ENCODE data around the gene KLHL6. TPM values are rescaled to one million over a fixed set of nuclear protein-coding genes. Genes with fewer than 3 reads are reported as not detected.

The KLHL6 gene
- total RNA-seq, 1 experiment from 2014 or later, result not detected

DNA sequence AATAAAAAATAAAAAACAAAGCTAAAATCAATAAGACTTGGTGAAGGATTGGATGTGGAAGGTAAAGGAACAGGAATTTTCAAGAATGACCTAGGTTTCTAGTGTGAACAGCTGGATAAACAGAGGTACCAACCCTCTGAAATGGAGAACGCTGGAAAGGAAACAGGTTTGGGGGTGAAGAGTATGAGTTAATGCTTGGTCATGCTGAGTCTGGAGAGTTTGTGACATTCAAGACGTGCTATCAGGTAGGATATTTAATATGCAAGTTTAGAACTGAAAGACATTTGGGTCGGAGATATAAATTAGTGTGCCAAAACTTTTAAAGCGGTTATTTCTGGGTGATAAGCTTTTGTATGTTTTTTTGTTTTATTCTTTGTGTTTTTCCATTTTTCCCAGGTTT lies 11.4 kb upstream of the KLHL6 start:
- H3K27me3 ChIP-seq (replicated peaks; ENCODE audit: insufficient read depth, low read depth, low read length, poor library complexity), result peaks cover 10% of the 10 kb centered on the region
- POLR2A ChIA-PET (ENCODE audit: low non-redundant PET), result no interaction called here
- TF ChIP-seq, protein P1, sequence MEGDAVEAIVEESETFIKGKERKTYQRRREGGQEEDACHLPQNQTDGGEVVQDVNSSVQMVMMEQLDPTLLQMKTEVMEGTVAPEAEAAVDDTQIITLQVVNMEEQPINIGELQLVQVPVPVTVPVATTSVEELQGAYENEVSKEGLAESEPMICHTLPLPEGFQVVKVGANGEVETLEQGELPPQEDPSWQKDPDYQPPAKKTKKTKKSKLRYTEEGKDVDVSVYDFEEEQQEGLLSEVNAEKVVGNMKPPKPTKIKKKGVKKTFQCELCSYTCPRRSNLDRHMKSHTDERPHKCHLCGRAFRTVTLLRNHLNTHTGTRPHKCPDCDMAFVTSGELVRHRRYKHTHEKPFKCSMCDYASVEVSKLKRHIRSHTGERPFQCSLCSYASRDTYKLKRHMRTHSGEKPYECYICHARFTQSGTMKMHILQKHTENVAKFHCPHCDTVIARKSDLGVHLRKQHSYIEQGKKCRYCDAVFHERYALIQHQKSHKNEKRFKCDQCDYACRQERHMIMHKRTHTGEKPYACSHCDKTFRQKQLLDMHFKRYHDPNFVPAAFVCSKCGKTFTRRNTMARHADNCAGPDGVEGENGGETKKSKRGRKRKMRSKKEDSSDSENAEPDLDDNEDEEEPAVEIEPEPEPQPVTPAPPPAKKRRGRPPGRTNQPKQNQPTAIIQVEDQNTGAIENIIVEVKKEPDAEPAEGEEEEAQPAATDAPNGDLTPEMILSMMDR (conservative IDR thresholded peaks at IDR 0.05; ENCODE audit: low read depth, low read length), result no peak
- TF ChIP-seq EZH2 (IDR thresholded peaks at IDR 0.05; ENCODE audit: borderline replicate concordance, low read depth, low read length, poor library complexity, severe bottlenecking), result no peak
- H3K9me3 ChIP-seq (ENCODE audit: low read depth, low read length, poor library complexity, severe bottlenecking), result no peaks in the 10 kb centered on the region
- no peaks in the 10 kb centered on the region for H3K4me1 ChIP-seq (ENCODE audit: insufficient read depth, low read length, poor library complexity, severe bottlenecking)
- no peak overlapping the region for H3K27ac ChIP-seq (ENCODE audit: low read depth, low read length, poor library complexity, severe bottlenecking)
- DNase-seq (ENCODE audit: low spot score), result no peak
- no TSS peak for BruUV-seq (replicated peaks)
- CTCF ChIA-PET, result no interaction called here
- no peaks in the 10 kb centered on the region for H3K36me3 ChIP-seq (ENCODE audit: insufficient read depth, low read length, poor library complexity, severe bottlenecking)
- H3K4me3 ChIP-seq (ENCODE audit: low read depth, low read length, poor library complexity, severe bottlenecking), result no peak overlapping the region
- intact Hi-C loops (cut with micrococcal nuclease; ENCODE audit: unreplicated experiment), result no loop called here

DNA sequence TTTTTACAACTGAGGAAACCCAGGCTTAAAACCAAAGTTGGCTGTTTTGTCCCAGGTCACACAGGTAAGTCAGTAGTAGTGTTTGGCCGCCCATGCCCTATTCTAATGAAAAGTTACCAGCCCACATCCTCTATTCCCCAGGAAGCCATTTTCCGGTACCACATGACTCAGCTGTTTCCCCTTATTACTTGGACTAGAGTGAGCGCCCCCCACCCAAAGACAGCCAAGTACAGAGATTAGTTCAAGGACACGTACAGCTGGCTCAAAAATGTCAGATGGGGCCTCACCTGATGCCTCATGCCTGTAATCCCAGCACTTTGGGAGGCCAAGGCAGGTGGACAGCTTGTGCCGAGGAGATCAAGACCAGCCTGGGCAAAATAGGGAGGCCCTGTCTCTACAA lies 8.5 kb upstream of the KLHL6 start:
- intact Hi-C loops (cut with micrococcal nuclease; ENCODE audit: unreplicated experiment), result no loop called here
- ChIA-PET POLR2A (ENCODE audit: low non-redundant PET) (no interaction called here), CTCF (no interaction called here)
- no TSS peak for BruUV-seq (replicated peaks)
- no peaks in the 10 kb centered on the region for H3K4me1 ChIP-seq (ENCODE audit: insufficient read depth, low read length, poor library complexity, severe bottlenecking)
- DNase-seq (ENCODE audit: low spot score), result no peak
- no peaks in the 10 kb centered on the region for H3K36me3 ChIP-seq (ENCODE audit: insufficient read depth, low read length, poor library complexity, severe bottlenecking)
- peaks cover 7% of the 10 kb centered on the region for H3K27me3 ChIP-seq (replicated peaks; ENCODE audit: insufficient read depth, low read depth, low read length, poor library complexity)
- H3K9me3 ChIP-seq (ENCODE audit: low read depth, low read length, poor library complexity, severe bottlenecking), result no peaks in the 10 kb centered on the region
- TF ChIP-seq EZH2 (IDR thresholded peaks at IDR 0.05; ENCODE audit: borderline replicate concordance, low read depth, low read length, poor library complexity, severe bottlenecking), result no peak
- TF ChIP-seq, protein P1 (conservative IDR thresholded peaks at IDR 0.05; ENCODE audit: low read depth, low read length), result no peak
- H3K4me3 ChIP-seq (ENCODE audit: low read depth, low read length, poor library complexity, severe bottlenecking), result no peak overlapping the region
- H3K27ac ChIP-seq (ENCODE audit: low read depth, low read length, poor library complexity, severe bottlenecking), result no peak overlapping the region

DNA sequence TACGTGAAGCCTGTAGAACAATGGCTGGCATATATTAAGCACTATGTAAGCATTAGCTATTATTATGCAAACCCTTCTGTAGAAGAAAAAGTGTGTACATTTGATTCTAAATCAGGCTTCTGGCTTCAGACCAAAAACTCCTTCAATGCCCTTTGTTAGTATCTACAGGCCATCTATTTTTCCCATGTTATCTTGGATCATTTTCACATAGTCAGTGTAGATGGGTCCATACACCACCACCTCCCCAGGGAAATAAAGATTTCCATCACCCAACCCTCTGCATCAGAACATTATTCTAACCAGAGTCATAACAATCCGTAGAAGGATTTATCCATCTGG lies 8.0 kb upstream of the KLHL6 start:
- no peaks in the 10 kb centered on the region for H3K9me3 ChIP-seq (ENCODE audit: low read depth, low read length, poor library complexity, severe bottlenecking)
- H3K4me3 ChIP-seq (ENCODE audit: low read depth, low read length, poor library complexity, severe bottlenecking), result no peak overlapping the region
- no TSS peak for BruUV-seq (replicated peaks)
- no peaks in the 10 kb centered on the region for H3K36me3 ChIP-seq (ENCODE audit: insufficient read depth, low read length, poor library complexity, severe bottlenecking)
- H3K27ac ChIP-seq (ENCODE audit: low read depth, low read length, poor library complexity, severe bottlenecking), result no peak overlapping the region
- ChIA-PET POLR2A (ENCODE audit: low non-redundant PET) (no interaction called here), CTCF (no interaction called here)
- TF ChIP-seq, protein P1 (conservative IDR thresholded peaks at IDR 0.05; ENCODE audit: low read depth, low read length), result no peak
- no peak for TF ChIP-seq EZH2 (IDR thresholded peaks at IDR 0.05; ENCODE audit: borderline replicate concordance, low read depth, low read length, poor library complexity, severe bottlenecking)
- H3K4me1 ChIP-seq (ENCODE audit: insufficient read depth, low read length, poor library complexity, severe bottlenecking), result no peaks in the 10 kb centered on the region
- no peak for DNase-seq (ENCODE audit: low spot score)
- intact Hi-C loops (cut with micrococcal nuclease; ENCODE audit: unreplicated experiment), result no loop called here
- H3K27me3 ChIP-seq (replicated peaks; ENCODE audit: insufficient read depth, low read depth, low read length, poor library complexity), result peaks cover 7% of the 10 kb centered on the region

Measured in A673 (cell line).